ENCODE data around the gene HPCAL1. TPM values are rescaled to one million over a fixed set of nuclear protein-coding genes. Genes with fewer than 3 reads are reported as not detected.

The HPCAL1 gene
- total and polyA plus RNA-seq, 2 of the 8 experiments (the other 6 are each of a cell fraction or from before 2014, with no cell fraction given): 5.8 to 8.6 TPM

- TF ChIP-seq SUZ12 (IDR thresholded peaks at IDR 0.05; ENCODE audit: low read length) (no peak), NANOG (IDR thresholded peaks at IDR 0.05; ENCODE audit: insufficient read depth, low read depth, low read length, poor library complexity, severe bottlenecking) (no peak), SP4 (IDR thresholded peaks at IDR 0.05; ENCODE audit: low read length) (no peak), SP1 (IDR thresholded peaks at IDR 0.05; ENCODE audit: low read depth, low read length) (no peak), CTBP2 (IDR thresholded peaks at IDR 0.05; ENCODE audit: borderline replicate concordance, insufficient read depth, insufficient read length, low read length) (no peak), CTCF (IDR thresholded peaks at IDR 0.05; ENCODE audit: control extremely low read depth in 1 of 3, insufficient read depth in 1 of 3, low read depth in 1 of 3, low read length in 3 of 3) (no peak), USF2 (IDR thresholded peaks at IDR 0.05; ENCODE audit: low read length) (no peak)
Observed at GRCh38 chr2:10426726-10427617, 124.3 kb downstream of the HPCAL1 start (continued).
